Putamen (tissue), 1 donor: ENCODE results near the gene BLOC1S5.
A peak's percentile ranks its signal among the peaks of the same experiment; 100 is the strongest.
"Not testable (repeated sequence)": the region's sequence is repeated elsewhere in the genome, so short reads cannot be mapped to it uniquely, and the experiment has no call there.

ENCODE experiments used
- DNase-seq: peaks from one replicate; pipeline ENCODE4 v3.0.0-alpha.2; 2016; ENCODE audit warnings: low spot score

BLOC1S5 gene

GRCh38 chr6:8080362-8081151, 16.4 kb upstream of the BLOC1S5 start:
- DNase-seq, result no peak

DNA sequence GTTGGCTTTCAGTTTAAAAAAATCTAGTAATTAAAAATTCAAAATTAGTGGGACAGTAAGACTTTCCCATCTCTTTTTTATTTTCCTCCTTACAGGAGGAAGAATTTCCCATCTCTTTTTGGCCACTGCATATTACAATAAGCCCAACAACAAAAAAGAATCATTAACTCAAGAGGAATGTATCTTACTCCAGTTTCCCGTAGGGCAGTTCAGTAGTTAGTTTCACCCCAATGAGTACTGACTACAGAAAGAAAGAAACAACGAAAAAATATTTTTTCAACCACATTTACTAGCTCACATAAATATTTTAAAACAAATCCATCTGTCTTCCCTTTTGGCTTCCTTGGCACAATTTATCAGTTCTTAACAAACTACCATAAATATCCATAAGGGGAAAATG, 14.9 kb upstream of the BLOC1S5 start:
- DNase-seq, result no peak

GRCh38 chr6:8077991-8078390, 13.8 kb upstream of the BLOC1S5 start:
- no peak for DNase-seq

DNA sequence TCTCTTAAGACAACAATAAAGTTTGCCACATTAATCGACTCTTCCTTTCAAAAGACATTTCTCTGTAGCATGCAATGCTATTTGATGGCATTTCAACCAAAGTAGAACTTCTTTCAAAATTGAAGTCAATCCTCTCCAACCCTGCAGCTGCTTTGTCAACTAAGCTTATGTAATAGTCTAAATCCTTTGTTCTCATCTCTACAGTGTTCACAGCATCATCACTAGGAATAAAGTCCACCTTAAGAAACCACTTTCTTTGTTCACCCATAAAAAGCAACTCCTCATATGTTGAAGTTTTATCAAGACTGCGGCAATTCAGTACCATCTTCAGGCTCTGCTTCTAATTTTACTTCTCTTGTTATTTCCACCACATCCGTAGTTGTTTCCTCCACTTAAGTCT, 11.5 kb upstream of the BLOC1S5 start:
- DNase-seq, result no peak

DNA sequence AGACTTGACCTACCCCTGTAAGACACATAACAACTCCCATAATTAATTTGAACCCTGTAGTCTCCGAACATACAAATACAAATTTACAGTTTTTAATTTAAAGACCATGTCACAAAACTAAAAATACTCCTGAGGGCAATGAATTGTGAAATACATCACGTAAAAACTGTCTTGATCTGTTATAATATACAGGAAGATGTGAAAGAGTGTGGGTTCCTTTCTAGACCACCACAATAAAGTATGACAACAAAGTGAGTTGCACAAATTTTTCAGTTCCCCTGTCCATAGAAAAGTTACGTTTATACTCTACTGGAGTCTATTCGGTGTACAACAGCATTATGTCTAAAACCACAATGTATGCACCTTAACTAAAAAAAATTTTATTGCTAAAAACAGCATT, 11.0 kb upstream of the BLOC1S5 start:
- DNase-seq, result no peak

DNA sequence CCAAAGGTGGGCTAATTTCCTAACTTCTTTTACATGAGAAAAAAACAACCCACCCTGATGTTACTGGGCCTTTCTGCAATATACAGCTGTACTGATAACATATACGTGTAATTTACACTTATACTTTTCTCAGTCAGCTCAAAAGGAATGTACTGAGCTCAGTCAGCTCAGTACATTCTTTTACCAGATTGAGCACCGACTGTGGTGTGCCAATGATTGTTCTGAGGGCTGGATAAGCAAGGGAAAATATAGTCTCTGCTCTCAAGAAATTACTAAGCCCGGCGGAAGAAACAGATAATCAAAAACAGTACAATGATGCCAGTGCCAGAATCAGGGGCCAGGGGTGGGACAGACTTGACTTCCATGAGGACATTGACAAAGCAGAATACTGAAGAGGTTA, 10.0 kb upstream of the BLOC1S5 start:
- DNase-seq, result no peak

DNA sequence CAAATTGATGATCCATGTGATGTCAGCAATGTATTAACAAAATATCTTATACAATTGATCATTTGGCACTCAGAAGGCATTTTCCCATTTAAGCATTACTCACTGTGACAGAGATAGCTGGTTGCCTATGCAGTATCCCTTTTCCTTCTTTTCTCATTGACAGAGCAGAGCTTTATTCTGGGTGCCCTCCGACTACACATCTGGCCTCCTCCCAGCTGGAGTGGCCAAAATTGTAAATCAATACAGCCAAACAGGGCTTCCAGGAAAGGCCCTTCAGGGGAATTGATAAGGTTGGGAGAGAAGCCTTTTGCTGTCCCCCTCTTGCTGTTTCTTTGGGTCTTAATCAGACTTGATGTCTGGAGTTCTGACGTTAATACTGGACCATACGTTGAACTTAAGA, 9.6 kb upstream of the BLOC1S5 start:
- DNase-seq, result no peak

- DNase-seq, result no peak
Measured at GRCh38 chr6:8070718-8071117, 6.5 kb upstream of the BLOC1S5 start.

- no peak for DNase-seq
Measured at GRCh38 chr6:8069631-8070284, 5.6 kb upstream of the BLOC1S5 start.

GRCh38 chr6:8069151-8069550, 5.0 kb upstream of the BLOC1S5 start:
- no peak for DNase-seq

DNA sequence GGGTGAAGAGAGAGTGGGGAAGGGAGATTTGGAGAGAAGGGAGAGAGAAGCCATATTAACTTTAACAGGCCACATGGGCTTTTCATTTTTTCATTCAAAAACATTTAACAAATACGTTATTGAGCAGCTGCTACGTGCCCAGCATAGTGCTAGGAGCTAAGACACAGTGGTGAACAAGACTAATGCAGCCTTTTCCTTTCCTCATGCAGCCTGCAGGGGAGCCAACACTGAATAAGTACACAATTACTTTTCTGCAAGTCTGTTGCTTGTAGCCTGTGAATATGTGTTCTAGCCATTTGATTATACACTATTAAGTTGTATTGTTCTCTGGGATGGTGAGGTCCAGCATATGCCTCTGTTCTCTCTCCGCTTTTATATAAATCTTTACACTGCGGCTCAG, 1.9 kb upstream of the BLOC1S5 start:
- peak; percentile 0 for DNase-seq

DNA sequence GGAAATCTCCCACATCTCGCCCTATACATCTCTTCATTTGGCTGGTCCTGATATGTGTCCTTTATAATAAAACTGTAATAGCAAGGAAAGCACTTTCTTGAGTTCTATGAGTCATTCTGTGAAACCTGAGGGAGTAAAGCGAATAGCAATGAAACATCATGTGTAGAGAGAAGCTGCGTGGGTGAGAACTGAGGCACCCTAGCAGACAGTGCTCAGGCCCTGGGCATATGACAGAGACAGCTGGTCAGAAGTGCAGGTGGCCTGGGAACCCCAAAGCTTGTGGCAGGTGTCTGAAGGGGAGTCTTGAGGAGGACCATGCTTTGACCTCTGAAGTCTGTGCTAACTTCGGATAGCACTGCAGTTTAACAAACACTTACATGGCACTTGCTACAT, 1.3 kb upstream of the BLOC1S5 start:
- peak; percentile 61 for DNase-seq

- DNase-seq, result no peak
Measured at GRCh38 chr6:8064638-8065518, 689 bp upstream of the BLOC1S5 start.

GRCh38 chr6:8061736-8062135, 2.5 kb downstream of the BLOC1S5 start:
- no peak for DNase-seq

- no peak for DNase-seq
Measured at GRCh38 chr6:8060346-8060745, 3.8 kb downstream of the BLOC1S5 start.

DNA sequence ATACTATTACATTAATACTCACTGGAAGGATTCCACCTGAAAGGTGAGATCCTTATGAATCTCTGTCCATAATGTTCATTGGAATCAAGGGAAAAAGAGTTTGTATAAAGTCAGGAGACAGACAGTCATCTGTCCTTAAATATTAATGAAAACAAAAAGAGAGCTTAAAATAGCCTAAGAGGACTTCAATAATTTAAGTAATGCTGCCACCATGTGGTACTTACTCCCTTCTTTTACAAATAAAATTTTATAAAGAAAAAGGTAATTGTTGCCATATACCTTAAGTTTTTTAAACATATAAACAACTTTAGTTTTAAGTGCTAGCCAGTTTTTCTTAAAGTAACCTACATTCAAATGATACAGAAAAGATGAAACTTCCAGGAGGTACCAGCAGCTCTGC, 5.1 kb downstream of the BLOC1S5 start:
- DNase-seq, result no peak

GRCh38 chr6:8057793-8058192, 6.4 kb downstream of the BLOC1S5 start:
- DNase-seq, result no peak

- DNase-seq, result no peak
Measured at GRCh38 chr6:8057263-8057662, 6.9 kb downstream of the BLOC1S5 start.

DNA sequence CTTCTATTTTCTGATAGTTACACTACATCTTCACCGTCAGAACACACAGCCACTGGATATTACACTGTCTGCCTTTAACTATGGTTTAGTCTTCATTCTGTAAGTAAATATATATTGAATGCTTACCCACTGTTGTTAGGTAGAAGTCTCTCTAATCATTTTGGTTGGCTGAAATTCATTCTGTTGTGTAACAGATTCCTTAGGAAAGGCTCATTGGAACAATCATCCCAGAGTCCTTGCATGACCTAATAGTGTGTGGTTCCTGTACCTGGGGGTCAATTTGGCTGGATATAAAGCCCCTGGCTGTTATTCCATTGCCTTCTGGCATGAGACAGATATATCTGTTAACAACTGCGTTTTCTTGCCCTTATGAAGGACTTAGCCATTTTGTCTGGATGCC, 9.9 kb downstream of the BLOC1S5 start:
- no peak for DNase-seq

DNA sequence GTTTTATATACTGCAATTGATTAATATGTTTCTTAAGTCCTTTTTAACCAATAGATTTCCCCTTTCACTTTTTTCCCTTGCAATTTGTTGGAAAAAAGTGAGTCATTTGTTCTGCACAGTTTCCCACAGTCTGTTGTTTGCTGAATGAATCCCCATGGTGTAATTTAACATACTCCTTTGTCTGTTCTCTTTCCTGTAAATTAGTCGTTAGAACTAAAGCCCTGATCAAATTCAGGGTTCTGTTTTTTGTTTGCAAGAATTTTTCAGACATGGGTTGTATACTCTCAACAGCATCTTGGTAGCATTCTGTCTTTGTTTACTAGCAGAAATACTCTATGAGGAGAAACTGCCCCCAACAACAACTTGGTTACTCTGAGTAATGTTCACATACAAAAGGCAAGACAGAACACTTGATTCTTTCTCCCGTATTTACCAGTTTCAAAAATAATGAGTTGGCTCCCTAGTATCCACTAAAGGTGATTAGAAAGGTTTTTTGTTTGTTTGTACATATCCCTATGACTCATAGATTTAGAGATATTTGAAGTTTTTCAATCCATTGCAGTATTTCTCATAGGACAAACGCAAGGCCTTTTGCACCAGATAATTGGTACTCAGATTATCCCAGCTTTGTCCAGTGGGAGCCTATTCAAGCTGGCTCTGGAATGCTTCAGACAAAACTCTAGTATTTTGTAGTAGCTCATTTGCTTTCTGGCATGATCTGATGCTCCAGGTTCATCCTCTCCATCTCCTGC, 16.5 kb downstream of the BLOC1S5 start:
- no peak for DNase-seq

- not testable (repeated sequence) for DNase-seq
Measured at GRCh38 chr6:8045769-8046168, 18.4 kb downstream of the BLOC1S5 start.

- no peak for DNase-seq
Measured at GRCh38 chr6:8043221-8043620, 21.0 kb downstream of the BLOC1S5 start.
